A549 (cell line): Measurements from ENCODE around the gene CERKL.

Source experiments
- EHMT2 ChIP-seq: fragments of 200-600 bp; sonication (generic); IDR thresholded peaks from 2 replicates; pipeline ENCODE4 v1.6.1; 2016; ENCODE audit warnings: antibody characterized with exemption, low read depth, mild to moderate bottlenecking, moderate library complexity
- TF ChIP-seq, protein P1 (sequence below): fragments of >200 bp; sonication (Bioruptor Twin); formaldehyde crosslinking; IDR thresholded peaks from 3 replicates; pipeline ENCODE4 v1.5.1; 2016

DNA sequence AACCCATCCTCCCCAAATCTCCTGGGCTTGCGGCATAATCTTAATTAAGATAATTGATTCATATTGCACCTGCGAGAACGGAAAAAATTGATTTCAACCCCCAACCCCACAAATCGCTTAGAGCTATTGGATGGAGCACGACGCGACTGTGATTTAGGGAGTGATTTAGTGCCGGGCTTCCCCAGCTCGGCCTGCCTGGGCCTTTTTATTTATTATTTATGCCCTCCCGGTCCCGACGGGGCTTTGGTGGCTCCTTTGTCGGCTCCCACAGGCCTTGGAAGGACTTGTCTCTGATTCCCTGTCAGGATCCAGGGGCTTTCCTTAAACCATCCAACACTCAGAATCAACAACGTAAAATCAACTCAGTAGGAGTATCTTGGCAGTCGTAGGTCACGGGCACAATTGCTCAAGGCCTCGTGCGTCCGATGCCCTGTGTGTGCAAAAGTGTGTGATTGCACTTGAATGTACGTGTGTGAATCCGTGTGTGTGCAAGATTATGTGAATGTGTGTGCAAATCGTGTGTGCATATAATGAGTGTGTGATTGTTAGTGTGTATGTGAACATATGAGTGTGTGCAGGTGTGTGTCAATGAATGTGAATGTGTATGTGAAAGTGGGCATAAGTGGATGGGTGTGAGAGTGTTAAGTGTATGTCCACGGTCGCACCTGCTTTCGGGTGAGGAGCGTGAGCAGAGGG lies 27.7 kb upstream of the CERKL start:
- TF ChIP-seq EHMT2, result no peak
- TF ChIP-seq, protein P1, sequence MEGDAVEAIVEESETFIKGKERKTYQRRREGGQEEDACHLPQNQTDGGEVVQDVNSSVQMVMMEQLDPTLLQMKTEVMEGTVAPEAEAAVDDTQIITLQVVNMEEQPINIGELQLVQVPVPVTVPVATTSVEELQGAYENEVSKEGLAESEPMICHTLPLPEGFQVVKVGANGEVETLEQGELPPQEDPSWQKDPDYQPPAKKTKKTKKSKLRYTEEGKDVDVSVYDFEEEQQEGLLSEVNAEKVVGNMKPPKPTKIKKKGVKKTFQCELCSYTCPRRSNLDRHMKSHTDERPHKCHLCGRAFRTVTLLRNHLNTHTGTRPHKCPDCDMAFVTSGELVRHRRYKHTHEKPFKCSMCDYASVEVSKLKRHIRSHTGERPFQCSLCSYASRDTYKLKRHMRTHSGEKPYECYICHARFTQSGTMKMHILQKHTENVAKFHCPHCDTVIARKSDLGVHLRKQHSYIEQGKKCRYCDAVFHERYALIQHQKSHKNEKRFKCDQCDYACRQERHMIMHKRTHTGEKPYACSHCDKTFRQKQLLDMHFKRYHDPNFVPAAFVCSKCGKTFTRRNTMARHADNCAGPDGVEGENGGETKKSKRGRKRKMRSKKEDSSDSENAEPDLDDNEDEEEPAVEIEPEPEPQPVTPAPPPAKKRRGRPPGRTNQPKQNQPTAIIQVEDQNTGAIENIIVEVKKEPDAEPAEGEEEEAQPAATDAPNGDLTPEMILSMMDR, result no peak
